NCI-H128 (cell line): ENCODE measurements around the gene TNIK.

Source experiments
- DNase-seq: peaks from one replicate; lab custom pipeline; 2025; ENCODE audit not compliant: unreplicated experiment; lab: John Stamatoyannopoulos, UW

The TNIK gene

GRCh38 chr3:171345107-171345843 is 114.9 kb downstream of the TNIK start:
- no peak for DNase-seq

GRCh38 chr3:171343693-171344092 is 116.5 kb downstream of the TNIK start:
- no peak for DNase-seq

- DNase-seq, result no peak
These were observed 117.3 kb downstream of the TNIK start for GRCh38 chr3:171342783-171343420.

- DNase-seq, result no peak
These were observed 118.0 kb downstream of the TNIK start for GRCh38 chr3:171342200-171342599.

GRCh38 chr3:171340434-171340833 is 119.8 kb downstream of the TNIK start:
- DNase-seq, result no peak

GRCh38 chr3:171339598-171339997 is 120.6 kb downstream of the TNIK start:
- no peak for DNase-seq

- no peak for DNase-seq
These were observed 123.8 kb downstream of the TNIK start for GRCh38 chr3:171336406-171336805.

GRCh38 chr3:171335559-171335958 is 124.6 kb downstream of the TNIK start:
- DNase-seq, result no peak

GRCh38 chr3:171334465-171334811 is 125.8 kb downstream of the TNIK start:
- DNase-seq, result no peak

GRCh38 chr3:171333784-171334464 is 126.3 kb downstream of the TNIK start:
- no peak for DNase-seq

GRCh38 chr3:171330938-171331337 is 129.3 kb downstream of the TNIK start:
- no peak for DNase-seq

GRCh38 chr3:171329746-171330145 is 130.5 kb downstream of the TNIK start:
- no peak for DNase-seq

- DNase-seq, result no peak
These were observed 131.7 kb downstream of the TNIK start for GRCh38 chr3:171328419-171329082.

GRCh38 chr3:171327441-171328174 is 132.6 kb downstream of the TNIK start:
- DNase-seq, result no peak

- DNase-seq, result no peak
These were observed 133.3 kb downstream of the TNIK start for GRCh38 chr3:171326717-171327440.

- no peak for DNase-seq
These were observed 136.2 kb downstream of the TNIK start for GRCh38 chr3:171323938-171324536.

GRCh38 chr3:171321559-171322360 is 138.4 kb downstream of the TNIK start:
- DNase-seq, result no peak

GRCh38 chr3:171320750-171321558 is 139.3 kb downstream of the TNIK start:
- DNase-seq, result no peak
